IMR-90 (cell line): Measurements from ENCODE around the gene PRDM2. TPM values are rescaled to one million over a fixed set of nuclear protein-coding genes. Genes with fewer than 3 reads are reported as not detected.

ENCODE experiments used
- ATAC-seq: fragments of 200-7000 bp; cut with Tn5 transposase; 2 replicates; pipeline ENCODE4 v1.9.1; 2020; ENCODE audit warnings: low read depth, mild to moderate bottlenecking, moderate library complexity
- BruUV-seq: library from RNA; stranded (reverse); fragments of 400-500 nt; replicated peaks from 2 replicates; lab custom pipeline; 2021; lab: Mats Ljungman, UMichigan
- CTCF ChIA-PET: fragments of 300-600 bp; formaldehyde crosslinking; extraction: SDS; loops from one replicate; lab custom pipeline; 2021; ENCODE audit warnings: antibody characterized with exemption; lab: Yijun Ruan, JAX
- POLR2A ChIA-PET: fragments of 300-600 bp; sonication (Branson Sonifier 250); formaldehyde crosslinking; loops from one replicate; lab custom pipeline; 2022; ENCODE audit warnings: antibody characterized with exemption; ENCODE audit not compliant: unreplicated experiment; lab: Charles Lee
- DNase-seq: peaks from one replicate; pipeline ENCODE4 v3.0.0; 2013
- H2AFZ ChIP-seq: replicated peaks from 2 replicates; pipeline ENCODE3; 2013; ENCODE audit warnings: low read length, mild to moderate bottlenecking; ENCODE audit not compliant: poor library complexity
- H2AK5ac ChIP-seq: 2 replicates; pipeline ENCODE4 v1.6.1; 2013; ENCODE audit warnings: low read depth, low read length, inconsistent platforms
- H2AK9ac ChIP-seq: replicated peaks from 2 replicates; pipeline ENCODE3; 2013; ENCODE audit warnings: mild to moderate bottlenecking, low read depth, low read length, moderate library complexity; ENCODE audit not compliant: poor library complexity
- H2BK120ac ChIP-seq: 2 replicates; pipeline ENCODE4 v1.6.1; 2013; ENCODE audit warnings: low read depth, low read length, inconsistent platforms
- H2BK15ac ChIP-seq: 3 replicates; pipeline ENCODE4 v1.6.1; 2013; ENCODE audit warnings: low read depth, low read length, inconsistent platforms
- H2BK20ac ChIP-seq: 2 replicates; pipeline ENCODE4 v1.6.1; 2013; ENCODE audit warnings: low read depth, mild to moderate bottlenecking, inconsistent platforms, low read length, moderate library complexity
- H2BK5ac ChIP-seq: 2 replicates; pipeline ENCODE4 v1.6.1; 2013; ENCODE audit warnings: mild to moderate bottlenecking, low read depth, low read length, inconsistent platforms; ENCODE audit not compliant: poor library complexity, severe bottlenecking
- H3K14ac ChIP-seq: replicated peaks from 2 replicates; pipeline ENCODE4 v1.6.1; 2013; ENCODE audit warnings: low read depth, low read length, inconsistent platforms
- H3K18ac ChIP-seq: 2 replicates; pipeline ENCODE4 v1.6.1; 2013; ENCODE audit warnings: low read depth, low read length, control low read depth
- H3K23ac ChIP-seq: 2 replicates; pipeline ENCODE4 v1.6.1; 2013; ENCODE audit warnings: low read depth, low read length, inconsistent platforms
- H3K27ac ChIP-seq: 2 replicates; pipeline ENCODE4 v1.5.1; 2013; ENCODE audit warnings: mild to moderate bottlenecking, control low read depth, low read length; ENCODE audit not compliant: insufficient read depth
- H3K27me3 ChIP-seq: 2 replicates; pipeline ENCODE4 v1.6.1; 2013; ENCODE audit warnings: low read length; ENCODE audit not compliant: control insufficient read depth, insufficient read depth
- H3K36me3 ChIP-seq: 2 replicates; pipeline ENCODE4 v1.6.1; 2013; ENCODE audit warnings: low read length, mixed read lengths; ENCODE audit not compliant: control insufficient read depth, insufficient read depth
- H3K4ac ChIP-seq: 2 replicates; pipeline ENCODE4 v1.6.1; 2013; ENCODE audit warnings: low read depth, low read length, inconsistent platforms
- H3K4me1 ChIP-seq: 2 replicates; pipeline ENCODE4 v1.6.1; 2013; ENCODE audit warnings: low read length, mixed read lengths; ENCODE audit not compliant: control insufficient read depth, insufficient read depth
- H3K4me2 ChIP-seq: 2 replicates; pipeline ENCODE4 v1.6.1; 2013; ENCODE audit warnings: low read depth, mild to moderate bottlenecking, control low read depth, low read length, moderate library complexity
- H3K4me3 ChIP-seq: 2 replicates; pipeline ENCODE4 v1.5.1; 2013; ENCODE audit warnings: low read depth, mild to moderate bottlenecking, control low read depth, low read length, moderate library complexity; ENCODE audit not compliant: insufficient read depth
- H3K56ac ChIP-seq: 2 replicates; pipeline ENCODE4 v1.6.1; 2013; ENCODE audit warnings: low read length, inconsistent platforms; ENCODE audit not compliant: insufficient read depth; ENCODE audit errors: extremely low read depth
- H3K79me1 ChIP-seq, 2 experiments: 2 replicates each; pipeline ENCODE4 v1.6.1; 2013; ENCODE audit warnings: low read length in 2 of 2, inconsistent platforms in 1 of 2, low read depth in 1 of 2
- H3K9ac ChIP-seq: 2 replicates; pipeline ENCODE4 v1.6.1; 2013; ENCODE audit warnings: low read depth, low read length, control low read depth
- H3K9me1 ChIP-seq: 2 replicates; pipeline ENCODE4 v1.6.1; 2013; ENCODE audit warnings: low read length, inconsistent platforms; ENCODE audit not compliant: insufficient read depth
- H3K9me3 ChIP-seq: 2 replicates; pipeline ENCODE4 v1.6.1; 2013; ENCODE audit warnings: low read length; ENCODE audit not compliant: control insufficient read depth, insufficient read depth
- H4K20me1 ChIP-seq: 2 replicates; pipeline ENCODE4 v1.6.1; 2013; ENCODE audit warnings: low read length, inconsistent platforms; ENCODE audit not compliant: insufficient read depth
- H4K5ac ChIP-seq: 2 replicates; pipeline ENCODE4 v1.6.1; 2013; ENCODE audit warnings: mild to moderate bottlenecking, low read depth, low read length, control low read depth
- H4K8ac ChIP-seq, 2 experiments: 2 replicates each; pipeline ENCODE4 v1.6.1; 2013; ENCODE audit warnings: low read depth in 2 of 2, low read length in 2 of 2, control low read depth in 1 of 2, inconsistent platforms in 1 of 2
- H4K91ac ChIP-seq: 2 replicates; pipeline ENCODE4 v1.6.1; 2013; ENCODE audit warnings: low read depth, low read length, inconsistent platforms; ENCODE audit not compliant: insufficient read depth
- BHLHE40 ChIP-seq: fragments of 150-350 bp; IDR thresholded peaks from 2 replicates; pipeline ENCODE4 v1.6.1; 2016; ENCODE audit warnings: mild to moderate bottlenecking, low read depth, low read length
- CEBPB ChIP-seq: IDR thresholded peaks from 2 replicates; pipeline ENCODE4 v1.6.1; 2012; ENCODE audit warnings: low read depth, low read length, improper control_type of control experiment
- CHD1 ChIP-seq: IDR thresholded peaks from 2 replicates; pipeline ENCODE4 v1.6.1; 2012; ENCODE audit warnings: low read depth, low read length, improper control_type of control experiment
- FOS ChIP-seq: fragments of 150-350 bp; IDR thresholded peaks from 2 replicates; pipeline ENCODE4 v1.6.1; 2016; ENCODE audit warnings: low read depth, low read length
- MAZ ChIP-seq: IDR thresholded peaks from 2 replicates; pipeline ENCODE4 v1.6.1; 2012; ENCODE audit warnings: low read depth, mild to moderate bottlenecking, low read length, improper control_type of control experiment, moderate library complexity, borderline replicate concordance
- MXI1 ChIP-seq: IDR thresholded peaks from 2 replicates; pipeline ENCODE4 v1.6.1; 2012; ENCODE audit warnings: low read depth, mild to moderate bottlenecking, low read length, moderate library complexity, borderline replicate concordance
- NFE2L2 ChIP-seq: fragments of 150-350 bp; IDR thresholded peaks from 2 replicates; pipeline ENCODE4 v1.6.1; 2016; ENCODE audit warnings: low read depth, mild to moderate bottlenecking, low read length
- POLR2A ChIP-seq: IDR thresholded peaks from 2 replicates; pipeline ENCODE4 v1.6.1; 2012; ENCODE audit warnings: mild to moderate bottlenecking, low read depth, low read length
- RAD21 ChIP-seq: IDR thresholded peaks from 2 replicates; pipeline ENCODE4 v1.6.1; 2012; ENCODE audit warnings: low read length, improper control_type of control experiment
- RCOR1 ChIP-seq: IDR thresholded peaks from 2 replicates; pipeline ENCODE4 v1.6.1; 2012; ENCODE audit warnings: mild to moderate bottlenecking, low read length, improper control_type of control experiment; ENCODE audit not compliant: insufficient replicate concordance
- RFX5 ChIP-seq: IDR thresholded peaks from 2 replicates; pipeline ENCODE4 v1.8.0; 2012; ENCODE audit warnings: low read depth, mild to moderate bottlenecking, low read length, moderate library complexity
- SMC3 ChIP-seq: fragments of 150-350 bp; IDR thresholded peaks from 2 replicates; pipeline ENCODE4 v1.6.1; 2016; ENCODE audit warnings: low read depth, mild to moderate bottlenecking, antibody characterized with exemption, low read length, moderate library complexity
- WGBS, 2 experiments: methylation state at CpG; one replicate each; pipeline versions ENCODE4 v1.1.5 to v1.1.7; 2013; ENCODE audit warnings: missing lambda C conversion rate in 2 of 2; ENCODE audit not compliant: insufficient read length in 1 of 2; ENCODE audit errors: extremely low coverage in 2 of 2; 5-methylcytosine and 5-hydroxymethylcytosine counted together
- dilution Hi-C: fragments of 300-500 bp; cut with HindIII; formaldehyde crosslinking; loops from one replicate; pipeline ENCODE4 v1.14.3; 2018; ENCODE audit warnings: low sequenced_read_pairs; ENCODE audit not compliant: unreplicated experiment
- in situ Hi-C: fragments of 300-500 bp; cut with MboI; formaldehyde crosslinking; loops from 3 replicates; pipeline ENCODE4 v1.14.3; 2019; ENCODE audit warnings: low sequenced_read_pairs, inconsistent platforms, mixed read lengths
- intact Hi-C: fragments of 100-400 bp; cut with micrococcal nuclease; formaldehyde crosslinking; loops from 2 replicates; pipeline ENCODE4 v1.10.0; 2022
- polyA plus RNA-seq, 3 experiments: library from polyadenylated mRNA; depleted of rRNA; stranded (reverse); fragments of >200 nt; gene quantifications; 2 replicates each; pipeline ENCODE4 v1.2.3, GENCODE V29; 2012; ENCODE audit warnings: low replicate concordance in 1 of 3
- total RNA-seq: library from RNA; depleted of rRNA; stranded (reverse); fragments of >200 nt; gene quantifications from 2 replicates; pipeline ENCODE4 v1.2.3, GENCODE V29; 2012
- TF ChIP-seq, protein P1 (sequence below): fragments of 150-350 bp; IDR thresholded peaks from 2 replicates; pipeline ENCODE4 v1.6.1; 2016; ENCODE audit warnings: low read depth, mild to moderate bottlenecking, low read length, moderate library complexity, borderline replicate concordance
- TF ChIP-seq, protein P2 (sequence below): conservative IDR thresholded peaks from 2 replicates; pipeline ENCODE4 v1.5.1; 2012; ENCODE audit warnings: mild to moderate bottlenecking, low read depth, low read length, improper control_type of control experiment
- TF ChIP-seq, protein P3 (sequence below): fragments of 150-350 bp; IDR thresholded peaks from 2 replicates; pipeline ENCODE4 v1.6.1; 2017; ENCODE audit warnings: mild to moderate bottlenecking, antibody characterized with exemption, low read length, low read depth

Gene PRDM2
- total and polyA plus RNA-seq, 2 of the 4 experiments (the other 2 are of a cell fraction), result 3.4 to 8.9 TPM

DNA sequence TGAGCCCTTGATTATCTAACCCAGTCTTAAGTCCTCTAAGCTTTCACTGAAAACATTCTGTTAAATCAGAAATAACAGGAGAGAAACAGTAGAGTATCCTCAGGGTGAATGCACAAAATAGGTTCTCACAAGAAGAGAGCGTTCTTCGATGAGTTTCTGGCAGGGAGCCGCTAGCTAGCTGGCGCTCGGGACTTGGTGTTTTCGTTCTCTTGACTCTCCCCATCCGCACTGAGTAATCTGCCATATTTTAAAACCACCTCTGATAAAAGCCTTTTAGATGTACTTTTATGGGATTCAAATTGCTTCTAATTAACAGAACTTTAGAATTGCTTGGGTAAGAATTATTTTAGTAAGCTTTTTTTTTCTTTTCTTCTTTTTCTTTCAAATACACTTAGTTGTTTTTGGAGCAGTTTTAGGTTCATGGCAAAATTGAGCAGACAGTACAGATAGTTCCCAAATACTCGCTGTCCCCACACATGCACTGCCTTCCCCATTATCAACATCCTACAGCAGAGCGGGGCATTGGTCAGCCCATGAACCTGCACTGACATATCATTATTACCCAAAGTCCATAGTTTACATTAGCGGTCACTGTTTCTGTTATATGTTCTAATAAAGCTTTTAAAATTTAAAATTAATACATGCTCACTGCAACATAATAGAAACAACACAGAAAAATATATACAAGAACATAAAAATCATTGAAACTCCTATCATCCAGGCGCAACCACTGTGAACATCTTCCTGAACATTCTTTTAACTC is 35.4 kb downstream of the PRDM2 start:
- peaks cover 3% of the 10 kb centered on the region; the same call in 1 of the 2 replicates for H3K36me3 ChIP-seq
- no CpG with 5 or more reads among the region's 11 CpGs for WGBS, 2 experiments
- no peak overlapping the region for H2AK5ac ChIP-seq
- no TSS peak for BruUV-seq
- no peak for ATAC-seq
- no peak overlapping the region for H3K56ac ChIP-seq
- dilution Hi-C loops (no loop called here), intact Hi-C loops (no loop called here), in situ Hi-C loops (no loop called here)
- H4K20me1 ChIP-seq, result no peaks in the 10 kb centered on the region
- no peak overlapping the region for H3K9ac ChIP-seq
- no peak overlapping the region for H2AK9ac ChIP-seq
- no peak overlapping the region for H2BK15ac ChIP-seq
- no peak overlapping the region for H3K18ac ChIP-seq
- no peak overlapping the region for H3K23ac ChIP-seq
- ChIA-PET POLR2A (interaction anchor here (0.6 kb wide), 1 partner anchor 15 kb away, joined by 3 read pairs; no protein-coding TSS in a partner anchor), CTCF (no interaction called here)
- no peak overlapping the region for H3K4me3 ChIP-seq
- H3K4ac ChIP-seq, result no peak overlapping the region
- H3K4me1 ChIP-seq, result peaks cover 4% of the 10 kb centered on the region; the same call in 1 of the 2 replicates
- H3K4me2 ChIP-seq, result no peak overlapping the region
- no peaks in the 10 kb centered on the region for H3K79me1 ChIP-seq
- DNase-seq, result no peak
- no peaks in the 10 kb centered on the region for H3K9me3 ChIP-seq
- no peak overlapping the region for H4K8ac ChIP-seq
- no peak overlapping the region for H3K27ac ChIP-seq
- no peak overlapping the region for H2BK5ac ChIP-seq
- H2BK120ac ChIP-seq, result no peak overlapping the region
- no peak overlapping the region for H4K91ac ChIP-seq
- H3K14ac ChIP-seq, result no peak overlapping the region
- H2AFZ ChIP-seq, result no peak overlapping the region
- peaks cover 5% of the 10 kb centered on the region; the same call in 1 of the 2 replicates for H3K9me1 ChIP-seq
- no peak overlapping the region for H4K5ac ChIP-seq
- no peak overlapping the region for H2BK20ac ChIP-seq
- no peaks in the 10 kb centered on the region for H3K27me3 ChIP-seq
- TF ChIP-seq MXI1, result no peak
- TF ChIP-seq, protein P1, sequence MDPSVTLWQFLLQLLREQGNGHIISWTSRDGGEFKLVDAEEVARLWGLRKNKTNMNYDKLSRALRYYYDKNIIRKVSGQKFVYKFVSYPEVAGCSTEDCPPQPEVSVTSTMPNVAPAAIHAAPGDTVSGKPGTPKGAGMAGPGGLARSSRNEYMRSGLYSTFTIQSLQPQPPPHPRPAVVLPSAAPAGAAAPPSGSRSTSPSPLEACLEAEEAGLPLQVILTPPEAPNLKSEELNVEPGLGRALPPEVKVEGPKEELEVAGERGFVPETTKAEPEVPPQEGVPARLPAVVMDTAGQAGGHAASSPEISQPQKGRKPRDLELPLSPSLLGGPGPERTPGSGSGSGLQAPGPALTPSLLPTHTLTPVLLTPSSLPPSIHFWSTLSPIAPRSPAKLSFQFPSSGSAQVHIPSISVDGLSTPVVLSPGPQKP, result no peak
- TF ChIP-seq NFE2L2, result no peak
- no peak for TF ChIP-seq RAD21
- no peak for TF ChIP-seq MAZ
- TF ChIP-seq CEBPB, result no peak
- TF ChIP-seq RCOR1, result no peak
- no peak for TF ChIP-seq SMC3
- TF ChIP-seq, protein P2, sequence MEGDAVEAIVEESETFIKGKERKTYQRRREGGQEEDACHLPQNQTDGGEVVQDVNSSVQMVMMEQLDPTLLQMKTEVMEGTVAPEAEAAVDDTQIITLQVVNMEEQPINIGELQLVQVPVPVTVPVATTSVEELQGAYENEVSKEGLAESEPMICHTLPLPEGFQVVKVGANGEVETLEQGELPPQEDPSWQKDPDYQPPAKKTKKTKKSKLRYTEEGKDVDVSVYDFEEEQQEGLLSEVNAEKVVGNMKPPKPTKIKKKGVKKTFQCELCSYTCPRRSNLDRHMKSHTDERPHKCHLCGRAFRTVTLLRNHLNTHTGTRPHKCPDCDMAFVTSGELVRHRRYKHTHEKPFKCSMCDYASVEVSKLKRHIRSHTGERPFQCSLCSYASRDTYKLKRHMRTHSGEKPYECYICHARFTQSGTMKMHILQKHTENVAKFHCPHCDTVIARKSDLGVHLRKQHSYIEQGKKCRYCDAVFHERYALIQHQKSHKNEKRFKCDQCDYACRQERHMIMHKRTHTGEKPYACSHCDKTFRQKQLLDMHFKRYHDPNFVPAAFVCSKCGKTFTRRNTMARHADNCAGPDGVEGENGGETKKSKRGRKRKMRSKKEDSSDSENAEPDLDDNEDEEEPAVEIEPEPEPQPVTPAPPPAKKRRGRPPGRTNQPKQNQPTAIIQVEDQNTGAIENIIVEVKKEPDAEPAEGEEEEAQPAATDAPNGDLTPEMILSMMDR, result no peak
- TF ChIP-seq, protein P3, sequence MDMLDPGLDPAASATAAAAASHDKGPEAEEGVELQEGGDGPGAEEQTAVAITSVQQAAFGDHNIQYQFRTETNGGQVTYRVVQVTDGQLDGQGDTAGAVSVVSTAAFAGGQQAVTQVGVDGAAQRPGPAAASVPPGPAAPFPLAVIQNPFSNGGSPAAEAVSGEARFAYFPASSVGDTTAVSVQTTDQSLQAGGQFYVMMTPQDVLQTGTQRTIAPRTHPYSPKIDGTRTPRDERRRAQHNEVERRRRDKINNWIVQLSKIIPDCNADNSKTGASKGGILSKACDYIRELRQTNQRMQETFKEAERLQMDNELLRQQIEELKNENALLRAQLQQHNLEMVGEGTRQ, result no peak
- TF ChIP-seq POLR2A, result no peak
- TF ChIP-seq CHD1, result no peak
- no peak for TF ChIP-seq BHLHE40
- TF ChIP-seq RFX5, result no peak
- no peak for TF ChIP-seq FOS
